Activated CD8-positive, alpha-beta T cell treated with anti-CD3 and anti-CD28 coated beads, Interleukin-2, amount 10 ng/mL, durations not matched to agents 7 days and 5 days (primary cell): Measurements from ENCODE around the gene LIMS1. TPM values are rescaled to one million over a fixed set of nuclear protein-coding genes. Genes with fewer than 3 reads are reported as not detected.

Source experiments
- ATAC-seq: fragments of 150-1000 bp; cut with Tn5 transposase; one replicate; pipeline ENCODE4 v1.10.0; 2021; ENCODE audit warnings: moderate library complexity
- CTCF ChIA-PET: fragments of 350-600 bp; sonication (Branson Sonifier 250); formaldehyde crosslinking; loops from one replicate; lab custom pipeline; 2021; ENCODE audit warnings: antibody characterized with exemption; lab: Charles Lee
- POLR2A ChIA-PET: fragments of 350-600 bp; sonication (Branson Sonifier 250); formaldehyde crosslinking; loops from one replicate; lab custom pipeline; 2021; ENCODE audit warnings: antibody characterized with exemption; lab: Charles Lee
- DNase-seq: peaks from one replicate; pipeline ENCODE4 v3.0.0-alpha.2; 2020
- H3K27ac Mint-ChIP-seq: one replicate; pipeline ENCODE4 v1.8.0; 2021; ENCODE audit warnings: mild to moderate bottlenecking, mixed read lengths
- H3K27me3 Mint-ChIP-seq: one replicate; pipeline ENCODE4 v1.8.0; 2021; ENCODE audit warnings: low read depth, mixed read lengths
- H3K36me3 Mint-ChIP-seq: one replicate; pipeline ENCODE4 v1.8.0; 2021; ENCODE audit warnings: low read depth, mixed read lengths
- H3K4me1 Mint-ChIP-seq: one replicate; pipeline ENCODE4 v1.8.0; 2021; ENCODE audit warnings: low read depth, mixed read lengths
- H3K4me3 Mint-ChIP-seq: one replicate; pipeline ENCODE4 v1.8.0; 2021; ENCODE audit warnings: mild to moderate bottlenecking, mixed read lengths
- H3K9me3 Mint-ChIP-seq: one replicate; pipeline ENCODE4 v1.8.0; 2022; ENCODE audit warnings: mixed read lengths; ENCODE audit not compliant: insufficient read depth
- total RNA-seq, 2 experiments: library from RNA; stranded (reverse); gene quantifications; one replicate each; pipeline ENCODE4 v1.2.3, GENCODE V29; 2021

LIMS1 gene
- total RNA-seq, 2 experiments from 2014 or later = 36.4 to 41.1 TPM

DNA sequence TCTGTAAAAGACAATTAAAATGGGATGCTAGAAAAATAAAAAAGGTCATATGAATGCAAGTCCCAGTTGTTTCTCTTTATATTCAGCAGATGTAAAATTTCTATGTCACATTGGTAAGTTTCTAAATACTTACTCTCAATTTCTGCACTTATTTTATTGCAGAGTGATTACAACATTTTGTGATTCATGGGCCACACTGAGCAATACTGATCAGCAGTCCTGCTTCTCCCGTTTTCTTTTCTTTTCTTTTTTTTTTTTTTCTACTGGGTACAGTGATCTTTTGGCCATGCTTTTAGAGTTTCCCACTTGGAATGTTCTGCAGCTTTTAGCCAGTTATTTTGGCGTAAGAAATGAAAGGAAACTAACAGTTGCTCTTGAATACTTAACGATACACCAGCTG is 38.8 kb downstream of the LIMS1 start:
- ChIA-PET POLR2A (no interaction called here), CTCF (interaction anchor here (5.0 kb wide), 1 partner anchor 12 kb away, joined by 38 read pairs; no protein-coding TSS in a partner anchor)
- H3K9me3 Mint-ChIP-seq = no peaks in the 10 kb centered on the region
- no peak overlapping the region for H3K27ac Mint-ChIP-seq
- H3K4me1 Mint-ChIP-seq = peaks cover 4% of the 10 kb centered on the region
- H3K27me3 Mint-ChIP-seq = no peaks in the 10 kb centered on the region
- no peak for ATAC-seq
- DNase-seq = no peak
- H3K4me3 Mint-ChIP-seq = no peak overlapping the region
- no peaks in the 10 kb centered on the region for H3K36me3 Mint-ChIP-seq

DNA sequence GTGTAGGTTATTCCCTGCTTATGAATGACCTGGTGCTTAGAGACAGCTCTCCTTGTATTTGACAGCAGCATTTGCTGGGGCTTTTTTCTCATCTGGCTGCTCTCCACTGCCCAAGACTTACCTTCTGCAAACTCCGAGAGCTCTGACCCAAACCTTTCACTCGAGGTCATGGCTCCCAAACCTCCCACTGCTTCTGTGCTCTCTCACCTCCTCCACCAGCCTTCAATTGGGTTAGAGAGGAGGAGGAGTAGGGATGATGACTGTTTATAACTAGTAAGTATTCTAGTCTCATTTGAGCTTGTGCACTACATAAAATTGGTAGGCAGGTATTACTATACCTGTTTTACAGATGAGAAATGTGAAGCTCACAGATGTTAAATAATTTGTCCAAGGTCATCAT is 40.1 kb downstream of the LIMS1 start:
- peaks cover 4% of the 10 kb centered on the region for H3K4me1 Mint-ChIP-seq
- DNase-seq = no peak
- H3K36me3 Mint-ChIP-seq = no peaks in the 10 kb centered on the region
- ChIA-PET POLR2A (no interaction called here), CTCF (interaction anchor here (1.4 to 5.0 kb wide), 2 partner anchors 11 to 20 kb away, joined by 6 to 38 read pairs; no protein-coding TSS in a partner anchor)
- no peaks in the 10 kb centered on the region for H3K9me3 Mint-ChIP-seq
- no peak overlapping the region for H3K4me3 Mint-ChIP-seq
- ATAC-seq = no peak
- H3K27ac Mint-ChIP-seq = no peak overlapping the region
- no peaks in the 10 kb centered on the region for H3K27me3 Mint-ChIP-seq

DNA sequence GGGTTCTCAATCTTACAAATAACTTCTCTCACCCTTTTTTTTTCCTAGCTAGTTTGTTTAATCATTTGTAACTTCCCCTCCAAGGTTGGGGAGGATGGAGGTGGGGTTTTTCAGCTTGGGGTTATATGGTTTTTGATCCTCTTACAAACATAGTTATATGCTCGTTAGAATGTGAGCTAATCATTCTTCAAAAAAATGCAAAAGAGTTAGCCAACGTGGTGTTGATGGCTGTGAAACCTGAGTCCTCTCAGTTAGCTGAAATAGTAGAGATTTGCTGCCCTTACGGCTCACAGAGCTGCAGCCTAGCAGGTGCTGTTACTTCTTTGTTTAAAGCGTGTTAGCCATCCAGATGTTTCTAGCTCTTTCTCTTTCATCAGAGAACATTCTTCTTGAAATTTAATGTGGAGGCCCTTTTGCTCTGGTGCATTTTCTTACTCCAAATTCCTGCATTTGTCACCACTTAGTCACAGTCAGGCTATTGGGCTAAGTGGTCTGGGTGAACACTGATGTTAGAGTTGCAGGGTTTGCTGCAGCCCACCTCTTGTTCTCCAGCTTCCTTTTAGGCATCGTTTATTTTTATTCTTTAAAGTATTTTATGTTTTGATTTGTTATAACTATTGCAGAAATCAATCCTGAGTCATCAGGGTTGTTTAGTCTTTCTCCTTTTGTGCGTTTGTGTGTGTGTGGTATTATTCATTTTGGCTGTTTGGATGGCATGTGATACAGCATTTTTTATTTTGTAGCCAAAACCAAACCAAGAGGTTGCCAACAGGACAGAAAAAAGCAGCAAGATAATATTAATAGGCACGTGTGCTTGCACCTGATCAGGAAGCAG is 41.1 kb downstream of the LIMS1 start:
- Mint-ChIP-seq H3K4me3 (no peak overlapping the region), H3K36me3 (no peaks in the 10 kb centered on the region), H3K9me3 (no peaks in the 10 kb centered on the region), H3K27ac (no peak overlapping the region), H3K27me3 (no peaks in the 10 kb centered on the region), H3K4me1 (peaks cover 4% of the 10 kb centered on the region)
- POLR2A ChIA-PET = interaction anchor here (0.6 kb wide), 1 partner anchor 9 kb away, joined by 3 read pairs; no protein-coding TSS in a partner anchor
- CTCF ChIA-PET = interaction anchor here (1.0 to 5.0 kb wide), 3 partner anchors 8 to 19 kb away, joined by 3 to 38 read pairs (median 6); no protein-coding TSS in a partner anchor
- DNase-seq = no peak
- no peak for ATAC-seq

DNA sequence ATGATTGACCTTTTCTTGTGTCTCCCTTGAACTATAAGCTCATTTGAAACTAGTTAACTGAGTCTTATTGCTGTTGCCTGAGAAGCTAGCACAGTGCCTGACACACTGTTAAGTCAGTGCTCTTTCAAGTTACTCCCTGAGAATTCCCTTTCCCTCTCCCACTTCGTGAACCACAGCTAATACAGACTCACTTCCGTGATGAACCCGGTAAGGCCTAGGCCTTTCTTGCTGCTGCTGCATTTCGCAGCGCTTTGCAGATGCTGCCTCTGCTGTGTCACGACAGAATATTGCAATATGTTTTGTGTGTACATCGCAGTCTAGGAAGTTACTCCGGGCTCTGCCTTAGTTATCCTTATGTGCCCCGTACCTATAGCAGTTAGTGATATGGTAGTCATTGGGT is 42.8 kb downstream of the LIMS1 start:
- no peak overlapping the region for H3K4me3 Mint-ChIP-seq
- POLR2A ChIA-PET = no interaction called here
- CTCF ChIA-PET = interaction anchor here (1.0 kb wide), 1 partner anchor 9 kb away, joined by 3 read pairs; no protein-coding TSS in a partner anchor
- DNase-seq (no peak), ATAC-seq (no peak)
- no peak overlapping the region for H3K27ac Mint-ChIP-seq
- H3K27me3 Mint-ChIP-seq = no peaks in the 10 kb centered on the region
- no peaks in the 10 kb centered on the region for H3K36me3 Mint-ChIP-seq
- H3K9me3 Mint-ChIP-seq = no peaks in the 10 kb centered on the region
- peaks cover 6% of the 10 kb centered on the region for H3K4me1 Mint-ChIP-seq

DNA sequence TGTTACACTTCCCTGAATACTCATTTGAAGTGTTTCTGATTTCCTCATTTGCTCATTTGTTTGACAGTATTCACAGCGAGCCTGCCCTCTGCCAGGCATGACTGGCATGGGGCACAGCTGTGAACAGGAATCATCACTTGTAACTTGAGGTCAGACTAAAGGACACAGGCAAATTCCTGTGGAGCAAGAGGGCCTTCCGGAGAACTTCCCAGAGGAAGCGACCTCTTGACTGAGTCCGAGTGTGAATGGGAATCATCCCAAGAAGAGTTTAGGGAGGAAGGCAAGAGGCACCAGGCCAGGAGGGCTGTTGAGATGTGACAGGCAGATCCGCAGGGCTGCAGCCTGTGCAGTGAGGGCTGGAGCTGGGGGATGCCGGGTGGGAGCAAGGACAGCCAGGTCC is 45.4 kb downstream of the LIMS1 start:
- no peak overlapping the region for H3K27ac Mint-ChIP-seq
- no peaks in the 10 kb centered on the region for H3K9me3 Mint-ChIP-seq
- ChIA-PET CTCF (no interaction called here), POLR2A (no interaction called here)
- H3K4me1 Mint-ChIP-seq = peaks cover 14% of the 10 kb centered on the region
- H3K4me3 Mint-ChIP-seq = no peak overlapping the region
- H3K36me3 Mint-ChIP-seq = no peaks in the 10 kb centered on the region
- no peak for DNase-seq
- ATAC-seq = no peak
- H3K27me3 Mint-ChIP-seq = no peaks in the 10 kb centered on the region

DNA sequence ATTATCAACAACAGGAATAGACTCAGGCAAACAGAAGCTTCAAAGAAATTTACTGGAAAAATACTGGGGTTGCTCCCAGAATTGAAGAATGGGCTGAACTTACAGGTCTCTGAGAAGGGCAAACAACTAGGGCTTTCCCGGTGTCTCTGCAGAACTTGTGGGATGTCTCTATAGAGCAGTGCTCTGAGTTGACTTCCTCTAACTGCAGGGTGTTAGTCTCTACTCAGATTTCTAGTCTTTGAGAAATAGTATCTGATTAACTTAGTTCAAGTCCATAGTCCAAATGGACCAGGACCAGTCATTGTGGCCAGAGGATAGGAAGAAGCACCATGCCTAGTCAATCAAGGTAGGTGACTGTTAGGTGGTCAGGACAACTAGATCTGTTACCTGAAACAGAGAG is 45.8 kb downstream of the LIMS1 start:
- no peak overlapping the region for H3K27ac Mint-ChIP-seq
- no peaks in the 10 kb centered on the region for H3K9me3 Mint-ChIP-seq
- POLR2A ChIA-PET = no interaction called here
- ATAC-seq (no peak), DNase-seq (no peak)
- H3K4me3 Mint-ChIP-seq = no peak overlapping the region
- CTCF ChIA-PET = no interaction called here
- peaks cover 11% of the 10 kb centered on the region for H3K4me1 Mint-ChIP-seq
- H3K36me3 Mint-ChIP-seq = no peaks in the 10 kb centered on the region
- no peaks in the 10 kb centered on the region for H3K27me3 Mint-ChIP-seq

DNA sequence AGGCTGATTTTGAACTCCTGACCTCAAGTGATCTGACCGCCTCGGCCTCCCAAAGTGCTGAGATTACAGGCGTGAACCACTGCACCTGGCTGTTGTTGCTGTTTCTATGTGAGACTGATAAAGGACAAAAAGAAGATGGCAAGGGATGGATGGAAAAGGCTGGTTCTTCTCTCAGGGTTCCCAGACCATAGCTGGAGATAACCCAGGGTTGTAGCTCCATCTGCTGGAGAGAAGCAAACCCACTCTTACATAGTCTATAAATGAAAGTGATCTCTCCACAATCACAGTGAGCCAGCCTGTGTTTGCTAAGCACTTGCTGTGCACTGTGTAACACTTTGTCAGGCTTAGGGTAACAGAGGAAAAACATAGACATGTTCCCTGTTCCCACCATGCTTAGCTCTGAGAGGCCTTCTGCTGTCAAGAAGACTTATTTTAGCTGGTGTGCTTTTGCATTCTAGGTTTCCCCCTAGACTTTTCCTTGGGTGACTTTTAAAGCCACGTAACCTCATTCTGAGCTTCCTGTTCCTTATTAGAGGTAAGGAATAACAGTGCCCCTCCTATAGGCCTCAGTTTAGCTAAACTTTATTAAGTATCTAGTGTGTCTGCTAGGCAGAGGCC is 49.7 kb downstream of the LIMS1 start:
- Mint-ChIP-seq H3K27me3 (no peaks in the 10 kb centered on the region), H3K4me3 (no peak overlapping the region), H3K27ac (no peak overlapping the region), H3K9me3 (no peaks in the 10 kb centered on the region), H3K36me3 (no peaks in the 10 kb centered on the region), H3K4me1 (peaks cover 20% of the 10 kb centered on the region)
- ChIA-PET POLR2A (interaction anchor here (1.0 to 1.2 kb wide), 2 partner anchors 9 to 135 kb away, joined by 3 to 5 read pairs; partner anchors contain the start of gene GCC2), CTCF (interaction anchor here (0.6 to 4.1 kb wide), 31 partner anchors 8 to 399 kb away, joined by 3 to 38 read pairs (median 5); partner anchors contain the start of gene LIMS1)
- peak; percentile 93 for ATAC-seq
- DNase-seq = peak; percentile 74

DNA sequence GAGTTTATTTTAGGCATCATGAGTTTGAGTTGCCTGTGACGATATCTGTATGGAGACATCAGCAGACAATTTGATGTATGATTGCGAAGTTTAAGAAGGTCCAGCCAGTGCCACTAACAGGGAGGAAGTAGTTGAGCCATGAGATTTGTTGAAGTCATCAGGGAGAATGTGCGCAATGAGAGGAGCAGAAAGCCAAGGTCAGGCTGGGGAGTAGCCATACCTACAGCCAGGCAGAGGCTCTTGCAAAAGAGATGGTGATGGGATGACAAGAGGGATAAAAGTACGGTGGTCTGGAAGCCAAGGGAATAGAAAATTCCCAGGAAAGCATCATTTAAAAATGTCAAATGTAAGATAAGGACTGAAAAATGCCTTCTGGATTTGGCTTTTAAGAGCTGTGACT is 51.2 kb downstream of the LIMS1 start:
- Mint-ChIP-seq H3K4me1 (peaks cover 26% of the 10 kb centered on the region), H3K36me3 (no peaks in the 10 kb centered on the region), H3K9me3 (no peaks in the 10 kb centered on the region), H3K27me3 (no peaks in the 10 kb centered on the region), H3K4me3 (no peak overlapping the region), H3K27ac (no peak overlapping the region)
- no peak for DNase-seq
- ATAC-seq = no peak
- ChIA-PET CTCF (interaction anchor here (1.1 to 4.1 kb wide), 6 partner anchors 8 to 28 kb away, joined by 3 to 38 read pairs (median 8); no protein-coding TSS in a partner anchor), POLR2A (no interaction called here)

DNA sequence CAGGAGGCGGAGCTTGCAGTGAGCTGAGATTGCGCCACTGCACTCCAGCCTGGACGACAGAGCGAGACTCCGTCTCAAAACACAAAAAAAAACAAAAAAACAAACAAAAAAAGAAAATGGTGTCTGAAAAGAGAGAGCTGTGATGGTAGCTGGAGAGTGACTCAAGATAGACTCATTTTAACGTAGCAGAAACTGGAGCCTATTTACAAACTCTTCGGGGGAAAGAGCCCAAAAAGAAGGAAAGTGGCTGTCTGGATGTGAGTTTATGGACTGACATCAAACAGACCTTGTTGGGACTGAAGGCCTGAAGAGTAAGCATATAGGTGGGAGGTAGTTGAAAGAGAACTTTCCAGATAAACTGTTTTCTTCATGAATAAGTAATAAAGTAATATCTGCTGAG is 51.8 kb downstream of the LIMS1 start:
- ATAC-seq (no peak), DNase-seq (no peak)
- Mint-ChIP-seq H3K4me3 (no peak overlapping the region), H3K4me1 (peaks cover 32% of the 10 kb centered on the region), H3K27ac (no peak overlapping the region), H3K9me3 (no peaks in the 10 kb centered on the region), H3K36me3 (no peaks in the 10 kb centered on the region), H3K27me3 (no peaks in the 10 kb centered on the region)
- POLR2A ChIA-PET = interaction anchor here (1.4 kb wide), 1 partner anchor 138 kb away, joined by 3 read pairs; the partner anchor contains the start of gene GCC2
- CTCF ChIA-PET = interaction anchor here (0.7 to 4.1 kb wide), 3 partner anchors 9 to 13 kb away, joined by 3 to 38 read pairs (median 3); no protein-coding TSS in a partner anchor

DNA sequence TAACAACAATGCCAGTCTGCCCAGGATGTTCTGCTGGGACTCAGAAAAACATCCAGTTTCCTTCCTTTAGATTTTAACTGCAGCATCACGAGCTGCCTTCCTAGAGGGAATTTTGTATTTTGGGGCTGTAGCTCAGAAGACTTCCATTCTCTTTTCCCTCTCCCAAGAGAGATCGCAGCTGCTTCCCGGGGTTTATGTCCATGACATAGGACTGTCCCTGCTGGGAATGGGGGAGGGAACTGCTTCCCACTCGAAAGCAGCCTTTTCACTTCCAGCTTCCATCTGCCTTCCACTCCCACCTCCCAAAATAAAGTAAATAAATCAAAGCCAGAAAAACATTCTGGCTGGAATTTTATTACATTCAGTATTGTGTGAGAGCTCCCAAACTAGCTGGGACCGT is 52.4 kb downstream of the LIMS1 start:
- Mint-ChIP-seq H3K4me1 (peaks cover 33% of the 10 kb centered on the region), H3K4me3 (no peak overlapping the region), H3K36me3 (no peaks in the 10 kb centered on the region), H3K9me3 (no peaks in the 10 kb centered on the region), H3K27ac (no peak overlapping the region), H3K27me3 (no peaks in the 10 kb centered on the region)
- DNase-seq (no peak), ATAC-seq (no peak)
- ChIA-PET CTCF (interaction anchor here (0.7 to 4.1 kb wide), 4 partner anchors 8 to 50 kb away, joined by 3 to 38 read pairs (median 4); no protein-coding TSS in a partner anchor), POLR2A (interaction anchor here (1.4 kb wide), 1 partner anchor 138 kb away, joined by 3 read pairs; the partner anchor contains the start of gene GCC2)

DNA sequence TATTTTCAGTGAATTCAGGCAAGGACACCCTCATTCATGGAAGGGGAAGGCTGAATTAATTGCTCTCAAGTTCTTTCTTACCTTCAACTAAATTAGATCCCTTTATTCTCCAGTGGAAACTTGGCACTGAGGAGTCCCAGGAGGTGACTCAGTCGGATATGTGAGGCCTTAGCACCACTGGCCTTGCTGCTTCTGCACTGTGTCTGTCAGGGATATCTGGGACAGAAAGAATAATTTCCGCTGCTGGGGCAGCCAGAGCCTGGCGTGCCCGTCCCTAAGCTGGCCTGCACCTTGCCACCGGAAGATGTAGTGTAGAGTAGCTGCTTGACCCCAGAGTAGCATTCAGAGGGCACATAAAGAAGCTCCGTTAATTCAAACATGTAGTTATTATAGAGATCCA is 53.4 kb downstream of the LIMS1 start:
- Mint-ChIP-seq H3K4me3 (no peak overlapping the region), H3K27ac (no peak overlapping the region), H3K9me3 (no peaks in the 10 kb centered on the region), H3K4me1 (peaks cover 33% of the 10 kb centered on the region), H3K36me3 (peaks cover 3% of the 10 kb centered on the region), H3K27me3 (no peaks in the 10 kb centered on the region)
- ChIA-PET CTCF (interaction anchor here (1.5 to 1.6 kb wide), 2 partner anchors 46 to 49 kb away, joined by 4 to 6 read pairs; no protein-coding TSS in a partner anchor), POLR2A (interaction anchor here (0.6 to 1.4 kb wide), 2 partner anchors 139 to 410 kb away, joined by 3 to 4 read pairs; partner anchors contain the start of gene GCC2)
- ATAC-seq = no peak
- DNase-seq = no peak
